Glutamatergic neuron (in vitro differentiated cells): ENCODE measurements around the gene CDH4. TPM values are rescaled to one million over a fixed set of nuclear protein-coding genes. Genes with fewer than 3 reads are reported as not detected.

ENCODE experiments used
- DNase-seq: peaks from one replicate; pipeline ENCODE4 v3.0.0; 2022
- H3K27ac Mint-ChIP-seq: one replicate; pipeline ENCODE4 v1.8.0; 2020; ENCODE audit warnings: mild to moderate bottlenecking, mixed read lengths, inconsistent platforms; ENCODE audit not compliant: unreplicated experiment
- H3K27me3 Mint-ChIP-seq: one replicate; pipeline ENCODE4 v1.8.0; 2020; ENCODE audit warnings: mild to moderate bottlenecking, moderate library complexity, mixed read lengths, inconsistent platforms; ENCODE audit not compliant: unreplicated experiment
- H3K36me3 Mint-ChIP-seq: one replicate; pipeline ENCODE4 v1.8.0; 2020; ENCODE audit warnings: mild to moderate bottlenecking, mixed read lengths, inconsistent platforms; ENCODE audit not compliant: unreplicated experiment
- H3K4me1 Mint-ChIP-seq: one replicate; pipeline ENCODE4 v1.8.0; 2020; ENCODE audit warnings: mild to moderate bottlenecking, low read depth, mixed read lengths, inconsistent platforms; ENCODE audit not compliant: unreplicated experiment
- H3K4me3 Mint-ChIP-seq: one replicate; pipeline ENCODE4 v1.8.0; 2020; ENCODE audit warnings: mild to moderate bottlenecking, mixed read lengths, inconsistent platforms; ENCODE audit not compliant: unreplicated experiment
- H3K9me3 Mint-ChIP-seq: one replicate; pipeline ENCODE4 v1.8.0; 2020; ENCODE audit warnings: mild to moderate bottlenecking, moderate library complexity, mixed read lengths, inconsistent platforms; ENCODE audit not compliant: unreplicated experiment
- CTCF ChIP-seq: fragments of 200-600 bp; sonication (generic); IDR thresholded peaks from one replicate; pipeline ENCODE4 v1.5.0; 2021; ENCODE audit not compliant: partially characterized antibody, unreplicated experiment
- total RNA-seq: library from RNA; stranded (reverse); fragmentation: NEBNext Ultra II Directional; extraction: Animal tissue kit (Norgen Biotek cat#: 25700); gene quantifications from one replicate; pipeline ENCODE4 v1.2.1, GENCODE V29; 2021; ENCODE audit not compliant: unreplicated experiment

The CDH4 gene
- total RNA-seq, 1 donor from 2014 or later, result 1.2 TPM

GRCh38 chr20:61613917-61614705 is 362.1 kb downstream of the CDH4 start:
- TF ChIP-seq CTCF, result no peak
- Mint-ChIP-seq H3K27ac (no peak overlapping the region), H3K4me3 (no peak overlapping the region), H3K4me1 (no peaks in the 10 kb centered on the region), H3K9me3 (peaks cover 6% of the 10 kb centered on the region), H3K36me3 (peaks cover 5% of the 10 kb centered on the region), H3K27me3 (peaks cover 2% of the 10 kb centered on the region)
- DNase-seq, result no peak

GRCh38 chr20:61614706-61615100 is 362.6 kb downstream of the CDH4 start:
- TF ChIP-seq CTCF, result no peak
- DNase-seq, result no peak
- H3K4me1 Mint-ChIP-seq, result no peaks in the 10 kb centered on the region
- no peak overlapping the region for H3K27ac Mint-ChIP-seq
- peaks cover 5% of the 10 kb centered on the region for H3K36me3 Mint-ChIP-seq
- H3K9me3 Mint-ChIP-seq, result peaks cover 6% of the 10 kb centered on the region
- H3K27me3 Mint-ChIP-seq, result peaks cover 2% of the 10 kb centered on the region
- H3K4me3 Mint-ChIP-seq, result no peak overlapping the region

DNA sequence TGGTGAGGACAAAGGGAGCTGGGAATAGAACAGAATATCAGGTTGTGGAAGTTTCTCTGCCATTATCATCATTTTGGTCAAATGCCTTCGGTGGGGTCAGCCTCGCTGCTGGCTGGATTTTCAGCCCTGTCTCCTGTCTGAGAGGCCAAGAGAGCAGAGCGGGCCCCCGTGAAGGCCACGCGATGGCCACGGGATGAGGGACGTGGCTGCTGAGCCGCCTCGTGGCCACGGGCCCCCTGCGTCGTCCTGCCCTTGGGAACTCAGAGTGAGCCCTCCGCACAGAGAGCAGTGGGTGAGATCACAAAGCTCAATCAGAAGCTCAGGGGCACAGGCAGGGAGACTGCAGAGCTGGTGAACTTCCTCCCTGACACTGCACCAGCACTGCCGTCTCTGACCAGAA is 363.7 kb downstream of the CDH4 start:
- H3K9me3 Mint-ChIP-seq, result peaks cover 6% of the 10 kb centered on the region
- TF ChIP-seq CTCF, result no peak
- H3K4me3 Mint-ChIP-seq, result no peak overlapping the region
- H3K4me1 Mint-ChIP-seq, result no peaks in the 10 kb centered on the region
- no peak for DNase-seq
- no peak overlapping the region for H3K27ac Mint-ChIP-seq
- H3K36me3 Mint-ChIP-seq, result peaks cover 5% of the 10 kb centered on the region
- H3K27me3 Mint-ChIP-seq, result peaks cover 2% of the 10 kb centered on the region

GRCh38 chr20:61619751-61620150 is 367.7 kb downstream of the CDH4 start:
- peaks cover 4% of the 10 kb centered on the region for H3K4me1 Mint-ChIP-seq
- no peak overlapping the region for H3K4me3 Mint-ChIP-seq
- peaks cover 1% of the 10 kb centered on the region for H3K9me3 Mint-ChIP-seq
- no peak for TF ChIP-seq CTCF
- no peak for DNase-seq
- no peaks in the 10 kb centered on the region for H3K36me3 Mint-ChIP-seq
- no peak overlapping the region for H3K27ac Mint-ChIP-seq
- no peaks in the 10 kb centered on the region for H3K27me3 Mint-ChIP-seq

- Mint-ChIP-seq H3K27ac (no peak overlapping the region), H3K9me3 (peaks cover 1% of the 10 kb centered on the region), H3K27me3 (no peaks in the 10 kb centered on the region), H3K4me1 (peaks cover 4% of the 10 kb centered on the region), H3K4me3 (no peak overlapping the region), H3K36me3 (no peaks in the 10 kb centered on the region)
- no peak for DNase-seq
- TF ChIP-seq CTCF, result no peak
Measured at GRCh38 chr20:61620174-61620573, 368.1 kb downstream of the CDH4 start.
